HEK293 (cell line): Measurements from ENCODE around the gene GSTA1.
"Not testable (repeated sequence)": the region's sequence is repeated elsewhere in the genome, so short reads cannot be mapped to it uniquely, and the experiment has no call there.

ENCODE experiments used
- CTCF ChIA-PET: fragments of 350-600 bp; formaldehyde crosslinking; extraction: SDS; loops from one replicate; lab custom pipeline; 2021; ENCODE audit warnings: antibody characterized with exemption; lab: Yijun Ruan, JAX
- POLR2A ChIA-PET: fragments of 300-600 bp; formaldehyde crosslinking; extraction: SDS; loops from one replicate; lab custom pipeline; 2020; ENCODE audit warnings: antibody characterized with exemption, inconsistent platforms; lab: Yijun Ruan, JAX
- H3K27ac ChIP-seq: fragments of 200-500 bp; sonication (Bioruptor generic); 2 replicates; pipeline ENCODE4 v1.5.1; 2014; ENCODE audit warnings: low read depth, low read length, control low read depth, inconsistent platforms; ENCODE audit errors: extremely low read depth
- H3K36me3 ChIP-seq, 2 experiments: fragments of 200-500 bp in 1 of 2; sonication (Bioruptor generic) in 1 of 2; 1 replicate in 1 of 2; 2 replicates in 1 of 2; pipeline ENCODE4 v1.5.1; 2014 to 2017; ENCODE audit warnings: inconsistent platforms in 2 of 2, low read length in 2 of 2; ENCODE audit not compliant: control insufficient read depth in 2 of 2, insufficient read depth in 1 of 2
- H3K4me1 ChIP-seq: fragments of 200-500 bp; sonication (Bioruptor generic); 2 replicates; pipeline ENCODE4 v1.5.1; 2014; ENCODE audit warnings: mild to moderate bottlenecking, low read length, inconsistent platforms; ENCODE audit not compliant: control insufficient read depth, insufficient read depth
- H3K4me3 ChIP-seq: 2 replicates; pipeline ENCODE4 v1.5.1; 2011; ENCODE audit warnings: low read depth, mild to moderate bottlenecking, control low read depth, low read length, moderate library complexity
- H3K9me3 ChIP-seq: fragments of 200-500 bp; sonication (Bioruptor generic); 2 replicates; pipeline ENCODE4 v1.5.1; 2014; ENCODE audit warnings: low read depth, low read length, inconsistent platforms; ENCODE audit not compliant: control insufficient read depth, insufficient read depth
- HIC1 ChIP-seq: fragments of 450-650 bp; formaldehyde crosslinking; IDR thresholded peaks from 2 replicates; pipeline ENCODE4 v1.5.1; 2016; ENCODE audit warnings: missing biosample characterization, missing genetic modification characterization
- KLF8 ChIP-seq: fragments of 450-650 bp; formaldehyde crosslinking; IDR thresholded peaks from 2 replicates; pipeline ENCODE4 v1.5.1; 2016; ENCODE audit warnings: missing biosample characterization, missing genetic modification characterization
- PRDM4 ChIP-seq: fragments of 450-650 bp; formaldehyde crosslinking; IDR thresholded peaks from 2 replicates; pipeline ENCODE4 v1.5.1; 2017; ENCODE audit warnings: missing biosample characterization, missing genetic modification characterization
- REPIN1 ChIP-seq: fragments of 450-650 bp; formaldehyde crosslinking; IDR thresholded peaks from 2 replicates; pipeline ENCODE4 v1.5.1; 2017; ENCODE audit warnings: missing biosample characterization, missing genetic modification characterization, low read depth
- ZNF138 ChIP-seq: fragments of 450-650 bp; formaldehyde crosslinking; IDR thresholded peaks from 2 replicates; pipeline ENCODE4 v1.5.1; 2016; ENCODE audit warnings: missing biosample characterization, missing genetic modification characterization, borderline replicate concordance
- ZNF211 ChIP-seq: fragments of 450-650 bp; formaldehyde crosslinking; IDR thresholded peaks from 2 replicates; pipeline ENCODE4 v1.5.1; 2016; ENCODE audit warnings: low read depth, missing biosample characterization, missing genetic modification characterization
- ZNF221 ChIP-seq: fragments of 450-650 bp; formaldehyde crosslinking; IDR thresholded peaks from 2 replicates; pipeline ENCODE4 v1.5.1; 2017; ENCODE audit warnings: missing biosample characterization, missing genetic modification characterization, borderline replicate concordance
- ZNF776 ChIP-seq: fragments of 450-650 bp; formaldehyde crosslinking; IDR thresholded peaks from 2 replicates; pipeline ENCODE4 v1.5.0; 2017; ENCODE audit warnings: missing biosample characterization, missing genetic modification characterization, borderline replicate concordance
- TF ChIP-seq, protein P1 (sequence below): fragments of 450-650 bp; IDR thresholded peaks from 2 replicates; pipeline ENCODE4 v1.5.1; 2018; ENCODE audit warnings: missing biosample characterization, mild to moderate bottlenecking, missing genetic modification characterization

GSTA1 gene

DNA sequence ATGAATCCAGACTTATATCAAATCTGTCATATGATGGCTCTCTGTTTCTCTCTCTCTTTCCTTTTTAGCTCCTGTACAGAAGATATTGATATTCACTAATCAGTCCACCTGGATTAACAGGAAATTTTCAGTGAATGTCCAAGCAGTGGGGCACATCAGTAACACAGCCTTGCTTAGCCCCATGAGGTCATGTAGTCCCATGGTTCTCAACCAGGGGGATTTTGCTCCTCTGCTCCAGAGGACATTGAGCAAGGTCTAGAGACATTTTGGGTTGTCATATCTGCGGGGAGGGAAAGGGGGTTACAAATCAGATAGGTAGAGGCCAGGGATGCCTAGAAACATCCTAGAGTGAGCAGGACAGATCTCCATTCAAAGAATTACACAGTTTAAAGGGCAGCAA, 810 bp downstream of the GSTA1 start (continued):
- TF ChIP-seq HIC1 (tag by site-specific recombination) (no peak), KLF8 (tag by site-specific recombination) (no peak), ZNF776 (tag by site-specific recombination) (no peak)
- TF ChIP-seq, all 188 proteins: peak for 0

GRCh38 chr6:52801188-52801841, 2.3 kb downstream of the GSTA1 start:
- Histone ChIP-seq H3K4me1 (no peaks in the 10 kb centered on the region), H3K36me3 (no peaks in the 10 kb centered on the region), H3K27ac (no peak overlapping the region), H3K9me3 (no peaks in the 10 kb centered on the region), H3K4me3 (no peak overlapping the region)
- ChIA-PET CTCF (interaction anchor here (0.7 kb wide), 1 partner anchor 22 kb away, joined by 3 read pairs; no protein-coding TSS in a partner anchor), POLR2A (interaction anchor here (0.5 kb wide), 1 partner anchor 394 kb away, joined by 4 read pairs; no protein-coding TSS in a partner anchor)
- TF ChIP-seq HIC1 (tag by site-specific recombination) (no peak), ZNF221 (tag by site-specific recombination) (no peak), PRDM4 (no peak), ZNF138 (tag by site-specific recombination) (no peak), ZNF776 (tag by site-specific recombination) (no peak), REPIN1 (no peak), ZNF211 (tag by site-specific recombination) (no peak)
- TF ChIP-seq, protein P1, sequence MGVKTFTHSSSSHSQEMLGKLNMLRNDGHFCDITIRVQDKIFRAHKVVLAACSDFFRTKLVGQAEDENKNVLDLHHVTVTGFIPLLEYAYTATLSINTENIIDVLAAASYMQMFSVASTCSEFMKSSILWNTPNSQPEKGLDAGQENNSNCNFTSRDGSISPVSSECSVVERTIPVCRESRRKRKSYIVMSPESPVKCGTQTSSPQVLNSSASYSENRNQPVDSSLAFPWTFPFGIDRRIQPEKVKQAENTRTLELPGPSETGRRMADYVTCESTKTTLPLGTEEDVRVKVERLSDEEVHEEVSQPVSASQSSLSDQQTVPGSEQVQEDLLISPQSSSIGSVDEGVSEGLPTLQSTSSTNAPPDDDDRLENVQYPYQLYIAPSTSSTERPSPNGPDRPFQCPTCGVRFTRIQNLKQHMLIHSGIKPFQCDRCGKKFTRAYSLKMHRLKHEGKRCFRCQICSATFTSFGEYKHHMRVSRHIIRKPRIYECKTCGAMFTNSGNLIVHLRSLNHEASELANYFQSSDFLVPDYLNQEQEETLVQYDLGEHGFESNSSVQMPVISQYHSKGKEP (tag by site-specific recombination), result no peak

DNA sequence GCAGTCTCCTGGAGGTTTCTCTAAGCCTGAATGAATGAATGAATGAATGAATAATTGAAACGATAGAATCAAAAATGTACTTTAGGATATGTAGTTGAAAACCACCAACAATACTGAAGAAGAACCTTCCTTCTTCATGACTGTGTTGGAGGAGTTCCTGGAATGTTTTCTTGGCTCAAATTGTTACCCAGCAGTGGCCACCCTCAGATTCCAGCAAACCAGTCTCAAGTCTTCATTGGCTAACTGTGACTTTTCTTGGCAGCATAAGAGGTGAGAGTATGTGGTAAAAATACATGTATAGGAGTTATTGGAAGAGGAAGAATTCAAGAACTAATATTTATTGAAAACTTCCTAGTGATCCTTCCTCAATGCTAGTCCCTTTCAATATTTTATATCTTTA, 4.3 kb downstream of the GSTA1 start:
- H3K36me3 ChIP-seq, CTCF ChIA-PET, H3K4me3 ChIP-seq, H3K27ac ChIP-seq, POLR2A ChIA-PET, H3K4me1 ChIP-seq, H3K9me3 ChIP-seq: not testable (repeated sequence)

GRCh38 chr6:52794366-52794765, 9.2 kb downstream of the GSTA1 start:
- H3K9me3 ChIP-seq, CTCF ChIA-PET, H3K27ac ChIP-seq, H3K4me3 ChIP-seq, H3K4me1 ChIP-seq, POLR2A ChIA-PET, H3K36me3 ChIP-seq: not testable (repeated sequence)
